Activated CD4-positive, alpha-beta T cell treated with anti-CD3 and anti-CD28 coated beads for 48 hours (primary cell): ENCODE results near the gene CREB3L2.
"Not testable (repeated sequence)": the region's sequence is repeated elsewhere in the genome, so short reads cannot be mapped to it uniquely, and the experiment has no call there.

Experiments used
- DNase-seq: peaks from one replicate; pipeline ENCODE4 v3.0.0-alpha.2; 2020

The CREB3L2 gene

GRCh38 chr7:137928626-137929025 lies 73.3 kb downstream of the CREB3L2 start:
- no peak for DNase-seq

- no peak for DNase-seq
Observed at GRCh38 chr7:137927386-137927785, 74.5 kb downstream of the CREB3L2 start.

GRCh38 chr7:137926206-137926605 lies 75.7 kb downstream of the CREB3L2 start:
- not testable (repeated sequence) for DNase-seq

- DNase-seq = no peak
Observed at GRCh38 chr7:137925754-137926153, 76.1 kb downstream of the CREB3L2 start.

- DNase-seq = no peak
Observed at GRCh38 chr7:137925091-137925490, 76.8 kb downstream of the CREB3L2 start.

- DNase-seq = no peak
Observed at GRCh38 chr7:137923380-137923779, 78.5 kb downstream of the CREB3L2 start.

GRCh38 chr7:137920637-137921399 lies 81.1 kb downstream of the CREB3L2 start:
- no peak for DNase-seq

GRCh38 chr7:137919987-137920386 lies 81.9 kb downstream of the CREB3L2 start:
- no peak for DNase-seq

- DNase-seq = no peak
Observed at GRCh38 chr7:137916980-137917645, 84.8 kb downstream of the CREB3L2 start.

GRCh38 chr7:137916564-137916963 lies 85.3 kb downstream of the CREB3L2 start:
- no peak for DNase-seq

GRCh38 chr7:137915266-137915665 lies 86.6 kb downstream of the CREB3L2 start:
- no peak for DNase-seq

- no peak for DNase-seq
Observed at GRCh38 chr7:137913985-137914384, 87.9 kb downstream of the CREB3L2 start.

GRCh38 chr7:137909042-137909441 lies 92.8 kb downstream of the CREB3L2 start:
- DNase-seq = no peak

GRCh38 chr7:137908106-137908505 lies 93.8 kb downstream of the CREB3L2 start:
- no peak for DNase-seq

- not testable (repeated sequence) for DNase-seq
Observed at GRCh38 chr7:137906636-137907035, 95.2 kb downstream of the CREB3L2 start.

GRCh38 chr7:137904833-137905232 lies 97.1 kb downstream of the CREB3L2 start:
- DNase-seq = no peak

- peak; percentile 66 for DNase-seq
Observed at GRCh38 chr7:137903382-137904169, 98.3 kb downstream of the CREB3L2 start.

- no peak for DNase-seq
Observed at GRCh38 chr7:137900137-137900536, 101.7 kb downstream of the CREB3L2 start.

- DNase-seq = peak; percentile 88
Observed at GRCh38 chr7:137898839-137899721, 102.8 kb downstream of the CREB3L2 start.

- peak; percentile 56 for DNase-seq
Observed at GRCh38 chr7:137895301-137896221, 106.3 kb downstream of the CREB3L2 start.

- DNase-seq = no peak
Observed at GRCh38 chr7:137893143-137893742, 108.6 kb downstream of the CREB3L2 start.
